K562 (cell line): ENCODE results near the gene PNMA8B. TPM values are rescaled to one million over a fixed set of nuclear protein-coding genes. Genes with fewer than 3 reads are reported as not detected.

Experiments used
- ATAC-seq: fragments of 200-7000 bp; cut with Tn5 transposase; 3 replicates; pipeline ENCODE4 v1.9.1; 2020; ENCODE audit warnings: moderate library complexity
- BruUV-seq: library from RNA; stranded (reverse); fragments of 400-500 nt; replicated peaks from 2 replicates; lab custom pipeline; 2021; lab: Mats Ljungman, UMichigan
- CTCF ChIA-PET: fragments of 300-600 bp; formaldehyde crosslinking; extraction: SDS; loops from one replicate; lab custom pipeline; 2021; ENCODE audit warnings: low intra/inter-chr PET ratio; lab: Yijun Ruan, JAX
- POLR2A ChIA-PET: fragments of 300-600, 350-650 bp; sonication (Branson Sonifier 250); formaldehyde crosslinking; extraction: SDS; loops from one replicate; lab custom pipeline; 2021; ENCODE audit warnings: antibody characterized with exemption, inconsistent platforms; lab: Yijun Ruan, JAX
- DNase-seq, 4 experiments: peaks; one replicate each; pipeline versions ENCODE4 v3.0.0 to v3.0.0-alpha.2; 2011 to 2018; ENCODE audit warnings: low spot score in 3 of 4, mixed read lengths in 3 of 4; ENCODE audit errors: extremely low read depth in 1 of 4
- FAIRE-seq: peaks from 2 replicates; lab custom pipeline; 2011; peaks lifted over from hg19 to GRCh38; lab: Jason Lieb, UNC
- H2AFZ ChIP-seq: 2 replicates; pipeline ENCODE4 v1.6.0; 2011; ENCODE audit warnings: low read depth, low read length, control low read depth, inconsistent platforms
- H3K27ac ChIP-seq: fragments of 200-600 bp; 3 replicates; pipeline ENCODE4 v1.8.0; 2011; ENCODE audit warnings: low read depth, mild to moderate bottlenecking, control low read depth, inconsistent platforms, low read length, moderate library complexity, mixed read lengths; ENCODE audit errors: extremely low read depth
- H3K27me3 ChIP-seq, 2 experiments: fragments of 300-600 bp in 1 of 2; 2 replicates in 1 of 2; 3 replicates in 1 of 2; pipeline versions ENCODE4 v1.6.0 to v1.8.0; 2011; ENCODE audit warnings: inconsistent platforms in 2 of 2, low read length in 2 of 2, mild to moderate bottlenecking in 1 of 2, mixed read lengths in 1 of 2, moderate library complexity in 1 of 2; ENCODE audit not compliant: control insufficient read depth in 2 of 2, insufficient read depth in 2 of 2
- H3K36me3 ChIP-seq: fragments of 300-600 bp; 3 replicates; pipeline ENCODE4 v1.8.0; 2011; ENCODE audit warnings: mild to moderate bottlenecking, low read length, inconsistent platforms; ENCODE audit not compliant: control insufficient read depth, insufficient read depth
- H3K4me1 ChIP-seq, 2 experiments: fragments of 200-600 bp in 1 of 2; replicated peaks in 1 of 2; 2 replicates in 1 of 2; 3 replicates in 1 of 2; pipeline versions ENCODE4 v1.5.1 to v1.8.0; 2011; ENCODE audit warnings: inconsistent platforms in 2 of 2, low read length in 2 of 2, mild to moderate bottlenecking in 1 of 2, mixed read lengths in 1 of 2, moderate library complexity in 1 of 2; ENCODE audit not compliant: control insufficient read depth in 2 of 2, insufficient read depth in 2 of 2
- H3K4me2 ChIP-seq: 2 replicates; pipeline ENCODE4 v1.6.1; 2011; ENCODE audit warnings: low read length, control low read depth, inconsistent platforms, mixed read lengths; ENCODE audit not compliant: insufficient read depth
- H3K4me3 ChIP-seq: fragments of 200-600 bp; sonication (generic), shearing (Covaris generic); 2 replicates; pipeline ENCODE4 v1.5.1; 2016; ENCODE audit warnings: control low read depth, inconsistent platforms
- H3K79me2 ChIP-seq: fragments of 200-600 bp; 3 replicates; pipeline ENCODE4 v1.8.0; 2011; ENCODE audit warnings: low read length, inconsistent platforms; ENCODE audit not compliant: control insufficient read depth, insufficient read depth
- H3K9ac ChIP-seq, 2 experiments: 2 replicates each; pipeline versions ENCODE4 v1.6.0 to v1.6.1; 2011; ENCODE audit warnings: low read depth in 2 of 2, low read length in 2 of 2, control low read depth in 1 of 2, inconsistent platforms in 1 of 2, mild to moderate bottlenecking in 1 of 2, mixed read lengths in 1 of 2; ENCODE audit not compliant: insufficient read depth in 1 of 2
- H3K9me1 ChIP-seq: one replicate; pipeline ENCODE4 v1.6.0; 2011; ENCODE audit warnings: inconsistent platforms, mild to moderate bottlenecking, low read length, moderate library complexity; ENCODE audit not compliant: control insufficient read depth, insufficient read depth
- H3K9me3 ChIP-seq: replicated peaks from 2 replicates; pipeline ENCODE4 v1.5.1; 2011; ENCODE audit warnings: low read depth, low read length, inconsistent platforms; ENCODE audit not compliant: control insufficient read depth, insufficient read depth
- H4K20me1 ChIP-seq: replicated peaks from 2 replicates; pipeline ENCODE4 v1.6.1; 2011; ENCODE audit warnings: low read length, inconsistent platforms, mixed read lengths; ENCODE audit not compliant: control insufficient read depth, insufficient read depth
- ARID2 ChIP-seq: fragments of 450-650 bp; IDR thresholded peaks from 2 replicates; pipeline ENCODE4 v1.6.1; 2017; ENCODE audit warnings: antibody characterized with exemption, mild to moderate bottlenecking
- ARNT ChIP-seq, 2 experiments: fragments of 450-650 bp; IDR thresholded peaks; 2 replicates each; pipeline ENCODE4 v1.6.1; 2016; ENCODE audit warnings: mild to moderate bottlenecking in 1 of 2
- BCOR ChIP-seq: fragments of 450-650 bp; IDR thresholded peaks from 2 replicates; pipeline ENCODE4 v1.6.1; 2016
- CBX5 ChIP-seq: IDR thresholded peaks from 2 replicates; pipeline ENCODE4 v1.6.1; 2014; ENCODE audit warnings: low read depth, borderline replicate concordance
- EGR1 ChIP-seq: fragments of 450-650 bp; conservative IDR thresholded peaks from 2 replicates; pipeline ENCODE4 v1.6.1; 2017; ENCODE audit warnings: mild to moderate bottlenecking
- GATAD2B ChIP-seq: fragments of 450-650 bp; IDR thresholded peaks from 2 replicates; pipeline ENCODE4 v1.6.1; 2017; ENCODE audit warnings: mild to moderate bottlenecking, borderline replicate concordance
- HEY1 ChIP-seq: fragments of 250-450 bp; sonication (Bioruptor Pico); IDR thresholded peaks from 2 replicates; pipeline ENCODE4 v1.5.0; 2020; ENCODE audit warnings: mild to moderate bottlenecking, moderate library complexity, borderline replicate concordance
- HNRNPLL ChIP-seq: fragments of 200-400 bp; formaldehyde crosslinking; IDR thresholded peaks from 2 replicates; pipeline ENCODE4 v1.6.1; 2017; ENCODE audit warnings: low read length, low read depth, mild to moderate bottlenecking; ENCODE audit not compliant: poor library complexity, severe bottlenecking
- MBD2 ChIP-seq: sonication (generic); IDR thresholded peaks from 2 replicates; pipeline ENCODE4 v1.6.1; 2016; ENCODE audit warnings: low read depth, borderline replicate concordance
- NFYB ChIP-seq: IDR thresholded peaks from 2 replicates; pipeline ENCODE4 v1.6.1; 2011; ENCODE audit warnings: mild to moderate bottlenecking, moderate library complexity; ENCODE audit not compliant: insufficient read length; ENCODE audit errors: extremely low read depth
- POLR2AphosphoS2 ChIP-seq: IDR thresholded peaks from 2 replicates; pipeline ENCODE4 v1.6.1; 2012; ENCODE audit warnings: low read length, improper control_type of control experiment
- RNF2 ChIP-seq: sonication (generic); IDR thresholded peaks from 2 replicates; pipeline ENCODE4 v1.6.1; 2016
- RNF219 ChIP-seq: fragments of 250-450 bp; sonication (Bioruptor Pico); IDR thresholded peaks from 2 replicates; pipeline ENCODE4 v1.5.0; 2022; ENCODE audit warnings: mild to moderate bottlenecking
- RUNX1 ChIP-seq: sonication (generic); IDR thresholded peaks from 2 replicates; pipeline ENCODE4 v1.6.1; 2016; ENCODE audit warnings: antibody characterized with exemption, low read depth
- STAG1 ChIP-seq: sonication (generic); formaldehyde crosslinking; IDR thresholded peaks from 2 replicates; pipeline ENCODE4 v1.5.0; 2020; ENCODE audit warnings: missing genetic modification reagents, borderline replicate concordance
- THRAP3 ChIP-seq: fragments of 450-650 bp; IDR thresholded peaks from 2 replicates; pipeline ENCODE4 v1.6.1; 2016; ENCODE audit warnings: mild to moderate bottlenecking, inconsistent platforms, borderline replicate concordance
- USF1 ChIP-seq: sonication (generic); formaldehyde crosslinking; IDR thresholded peaks from 2 replicates; pipeline ENCODE4 v1.9.0; 2022; ENCODE audit warnings: mild to moderate bottlenecking, missing genetic modification reagents
- ZFP30 ChIP-seq: fragments of 250-450 bp; sonication (Bioruptor Pico); IDR thresholded peaks from 2 replicates; pipeline ENCODE4 v1.8.0; 2022; ENCODE audit warnings: moderate library complexity, mild to moderate bottlenecking, inconsistent platforms, borderline replicate concordance
- ZKSCAN8 ChIP-seq: fragments of 200-800 bp; sonication (Bioruptor generic); IDR thresholded peaks from 2 replicates; pipeline ENCODE4 v1.6.1; 2016; ENCODE audit warnings: missing genetic modification characterization, missing compliant biosample characterization
- ZNF134 ChIP-seq: fragments of 250-450 bp; sonication (Bioruptor Pico); conservative IDR thresholded peaks from 2 replicates; pipeline ENCODE4 v1.4.0; 2020
- ZNF197 ChIP-seq: fragments of 200-800 bp; sonication (Bioruptor generic); IDR thresholded peaks from 2 replicates; pipeline ENCODE4 v1.6.1; 2016; ENCODE audit warnings: low read depth, missing genetic modification characterization, missing compliant biosample characterization
- ZNF253 ChIP-seq: fragments of 250-450 bp; sonication (Bioruptor Pico); conservative IDR thresholded peaks from 2 replicates; pipeline ENCODE4 v1.6.1; 2021; ENCODE audit warnings: mild to moderate bottlenecking
- ZNF699 ChIP-seq: fragments of 250-450 bp; sonication (Bioruptor Pico); IDR thresholded peaks from 2 replicates; pipeline ENCODE4 v1.8.0; 2021; ENCODE audit warnings: mild to moderate bottlenecking, moderate library complexity; ENCODE audit not compliant: insufficient replicate concordance
- WGBS: fragments of 100-300 bp; shearing (Covaris generic); methylation state at CpG from one replicate; pipeline ENCODE4 v1.1.6; 2016; ENCODE audit warnings: low coverage, mixed read lengths; ENCODE audit not compliant: insufficient coverage; ENCODE audit errors: missing lambda C conversion rate; 5-methylcytosine and 5-hydroxymethylcytosine counted together
- in situ Hi-C: fragments of 300-500 bp; cut with MboI; formaldehyde crosslinking; loops from 4 replicates; pipeline ENCODE4 v1.15.0; 2018; ENCODE audit warnings: inconsistent platforms, mixed read lengths
- intact Hi-C: fragments of 100-400 bp; cut with micrococcal nuclease; formaldehyde crosslinking; loops from 2 replicates; pipeline ENCODE4 v1.14.2; 2022
- polyA plus RNA-seq, 8 experiments: library from polyadenylated mRNA; depleted of rRNA in 4 of 8; stranded (reverse) in 5 of 8; unstranded in 3 of 8; fragments of >200 nt; fragmentation: Nextera tagmentation in 2 of 8; fragmentation: Illumina TruSeq in 1 of 8; extraction: Ambion mirVana in 2 of 8; extraction: Trizol in 1 of 8; gene quantifications; 2 replicates each; pipeline versions ENCODE4 v1.2.1 to v1.2.3, GENCODE V29; 2011 to 2014; ENCODE audit warnings: inconsistent platforms in 1 of 8, missing spikeins in 1 of 8
- total RNA-seq, 7 experiments: library from RNA; depleted of rRNA in 6 of 7; stranded (reverse); fragments of >200 nt in 6 of 7; fragmentation: Illumina TruSeq in 2 of 7; extraction: Trizol in 2 of 7; gene quantifications; 2 replicates each; pipeline versions ENCODE4 v1.2.1 to v1.2.3, GENCODE V29; 2011 to 2021; ENCODE audit warnings: low replicate concordance in 1 of 7

PNMA8B gene
- total and polyA plus RNA-seq, 9 of the 15 experiments (the other 6 are each of a cell fraction or from before 2014, with no cell fraction given): not detected

GRCh38 chr19:46530636-46531035, 35.0 kb upstream of the PNMA8B start:
- Histone ChIP-seq H3K36me3 (no peaks in the 10 kb centered on the region), H3K27me3 (peaks cover 10 to 31% of the 10 kb centered on the region in 2 experiments; a peak in 3 of 5 replicates), H3K9ac (peak overlapping the region in 1 of 2 experiments; percentile 56; a peak in 1 of 4 replicates), H3K4me3 (no peak overlapping the region), H2AFZ (peak overlapping the region; percentile 76), H3K79me2 (no peaks in the 10 kb centered on the region), H3K4me2 (peak overlapping the region; percentile 49), H3K27ac (no peak overlapping the region), H3K9me3 (no peaks in the 10 kb centered on the region), H3K4me1 (peaks cover 8 to 14% of the 10 kb centered on the region in 2 experiments; a peak in 2 of 5 replicates), H3K9me1 (no peaks in the 10 kb centered on the region), H4K20me1 (no peaks in the 10 kb centered on the region)
- ChIA-PET CTCF (interaction anchor here (0.6 to 2.1 kb wide), 6 partner anchors 36 to 594 kb away, joined by 3 to 22 read pairs (median 5); partner anchors contain the start of gene DACT3), POLR2A (interaction anchor here (1.1 kb wide), 1 partner anchor 131 kb away, joined by 3 read pairs; the partner anchor contains the start of gene DACT3)
- WGBS: 14% methylated on average over 1 of the region's 1 CpG
- in situ Hi-C loops: loop anchor here (5.0 kb wide), 1 partner anchor 137 kb away; no protein-coding TSS in a partner anchor
- DNase-seq (peak; percentile 65 to 86 (median 68)), FAIRE-seq (peak; percentile 82), ATAC-seq (peak; percentile 94)
- intact Hi-C loops: no loop called here
- no TSS peak for BruUV-seq
- TF ChIP-seq ARID2 (no peak), ZFP30 (CRISPR knock-in tag) (no peak), ZNF197 (CRISPR knock-in tag) (no peak), THRAP3 (no peak), GATAD2B (no peak), ZNF253 (CRISPR knock-in tag) (no peak), ZNF699 (CRISPR knock-in tag) (no peak), STAG1 (CRISPR knock-in tag) (no peak), RNF2 (no peak), USF1 (CRISPR knock-in tag) (peak; percentile 84), MBD2 (no peak), ZNF134 (CRISPR knock-in tag) (no peak), RUNX1 (no peak), ZKSCAN8 (no peak), NFYB (peak; percentile 59), BCOR (0 out of 2 replicates have a peak, but pooled peaks have one; percentile 26), HNRNPLL (no peak), HEY1 (CRISPR knock-in tag) (no peak), CBX5 (no peak), RNF219 (no peak), ARNT (IDR thresholded peaks at IDR 0.05) (no peak), POLR2AphosphoS2 (no peak), EGR1 (no peak)
